HepG2 (cell line): ENCODE data around the gene HNRNPUL2. TPM values are rescaled to one million over a fixed set of nuclear protein-coding genes. Genes with fewer than 3 reads are reported as not detected.

Experiments
- IKZF4 ChIP-seq: sonication (generic); formaldehyde crosslinking; IDR thresholded peaks from 2 replicates; pipeline ENCODE4 v1.5.1; 2020; ENCODE audit warnings: borderline replicate concordance, mild to moderate bottlenecking, low read depth, missing genetic modification reagents; ENCODE audit errors: not compliant biosample characterization
- NFYC ChIP-seq: IDR thresholded peaks from 2 replicates; pipeline ENCODE4 v1.6.1; 2016; ENCODE audit warnings: missing genetic modification reagents, missing compliant biosample characterization
- THYN1 ChIP-seq: sonication (generic); formaldehyde crosslinking; IDR thresholded peaks from 2 replicates; pipeline ENCODE4 v1.8.1; 2023; ENCODE audit warnings: low read depth, mild to moderate bottlenecking, moderate library complexity, missing genetic modification reagents, borderline replicate concordance
- ZBTB42 ChIP-seq: sonication (generic); formaldehyde crosslinking; IDR thresholded peaks from 2 replicates; pipeline ENCODE4 v1.5.0; 2020; ENCODE audit warnings: mild to moderate bottlenecking, missing genetic modification reagents
- ZNF124 ChIP-seq: sonication (generic); formaldehyde crosslinking; IDR thresholded peaks from 2 replicates; pipeline ENCODE4 v1.4.0; 2020; ENCODE audit warnings: missing genetic modification reagents
- ZNF83 ChIP-seq: sonication (generic); formaldehyde crosslinking; IDR thresholded peaks from 2 replicates; pipeline ENCODE4 v1.4.0; 2020; ENCODE audit warnings: missing genetic modification reagents, mild to moderate bottlenecking, borderline replicate concordance
- ZSCAN31 ChIP-seq: sonication (generic); formaldehyde crosslinking; IDR thresholded peaks from 2 replicates; pipeline ENCODE4 v1.5.0; 2020; ENCODE audit warnings: low read depth, mild to moderate bottlenecking, missing genetic modification reagents
- polyA plus RNA-seq, 8 experiments: library from polyadenylated mRNA; depleted of rRNA in 3 of 8; stranded (reverse) in 7 of 8; unstranded in 1 of 8; fragments of >200 nt; fragmentation: Illumina TruSeq in 4 of 8; extraction: Trizol in 4 of 8; gene quantifications; 2 replicates each; pipeline versions ENCODE4 v1.2.1 to v1.2.3, GENCODE V29; 2011 to 2016; ENCODE audit warnings: low read depth in 4 of 8, missing spikeins in 1 of 8, mixed read lengths in 1 of 8; ENCODE audit not compliant: insufficient read depth in 1 of 8
- total RNA-seq, 5 experiments: library from RNA; depleted of rRNA; stranded (reverse); fragments of >200 nt; fragmentation: Illumina TruSeq; extraction: Trizol; gene quantifications; 2 replicates each; pipeline ENCODE4 v1.2.3, GENCODE V29; 2016; ENCODE audit warnings: low read depth in 1 of 5
- TF ChIP-seq, protein P1 (sequence below): IDR thresholded peaks from 2 replicates; pipeline ENCODE4 v1.6.1; 2016
- TF ChIP-seq, protein P2 (sequence below): IDR thresholded peaks from 2 replicates; pipeline ENCODE4 v1.6.1; 2018; ENCODE audit warnings: missing genetic modification reagents
- TF ChIP-seq, protein P3 (sequence below): sonication (generic); formaldehyde crosslinking; IDR thresholded peaks from 2 replicates; pipeline ENCODE4 v1.8.0; 2022; ENCODE audit warnings: missing genetic modification reagents, mild to moderate bottlenecking, moderate library complexity, borderline replicate concordance
- TF ChIP-seq, protein P4 (sequence below): sonication (generic); formaldehyde crosslinking; IDR thresholded peaks from 2 replicates; pipeline ENCODE4 v1.4.0; 2020; ENCODE audit warnings: missing genetic modification reagents
- TF ChIP-seq, protein P5 (sequence below): sonication (generic); formaldehyde crosslinking; IDR thresholded peaks from 2 replicates; pipeline ENCODE4 v1.4.0; 2020; ENCODE audit warnings: missing genetic modification reagents, mild to moderate bottlenecking, borderline replicate concordance
- TF ChIP-seq, protein P6 (sequence below): IDR thresholded peaks from 2 replicates; pipeline ENCODE4 v1.6.1; 2016
- TF ChIP-seq, protein P7 (sequence below): sonication (generic); formaldehyde crosslinking; IDR thresholded peaks from 2 replicates; pipeline ENCODE4 v1.8.1; 2023; ENCODE audit warnings: mild to moderate bottlenecking, moderate library complexity, missing genetic modification reagents
- TF ChIP-seq, protein P8 (sequence below): sonication (generic); formaldehyde crosslinking; IDR thresholded peaks from 2 replicates; pipeline ENCODE4 v1.5.1; 2020; ENCODE audit warnings: missing genetic modification reagents, mild to moderate bottlenecking, borderline replicate concordance

Gene HNRNPUL2
- total and polyA plus RNA-seq, 2 of the 13 experiments (the other 11 are each of a cell fraction or from before 2014, with no cell fraction given): 8.4 to 9.6 TPM

DNA sequence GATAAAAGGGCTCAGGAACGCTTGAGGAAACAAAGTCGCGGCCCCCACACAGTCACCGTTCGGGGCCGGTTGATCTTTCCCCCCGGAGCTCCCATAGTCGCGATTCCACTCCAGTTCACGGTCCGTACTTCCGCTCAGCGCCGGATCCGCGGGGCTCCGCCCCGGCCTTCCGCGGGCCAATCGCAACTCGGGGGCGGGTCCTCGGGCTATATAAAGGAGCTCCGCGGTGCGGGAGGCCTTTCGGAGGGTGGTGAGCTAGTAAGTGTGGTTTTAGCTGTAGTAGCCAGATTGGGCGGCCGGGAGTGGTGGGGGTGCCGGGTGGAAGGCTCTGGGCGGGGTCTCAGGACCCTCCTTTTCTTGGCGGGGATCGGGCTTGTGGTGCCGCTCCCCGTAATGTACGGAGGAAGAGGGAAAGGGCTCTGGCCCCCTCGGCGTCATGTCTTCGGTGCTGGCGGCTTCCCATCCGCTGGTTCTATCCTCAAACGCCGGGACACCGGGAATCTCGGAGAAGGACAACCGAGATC, 62.1 kb downstream of the HNRNPUL2 start, which contains the start of the genes C11orf98 and CSKMT (continued):
- TF ChIP-seq, protein P1, sequence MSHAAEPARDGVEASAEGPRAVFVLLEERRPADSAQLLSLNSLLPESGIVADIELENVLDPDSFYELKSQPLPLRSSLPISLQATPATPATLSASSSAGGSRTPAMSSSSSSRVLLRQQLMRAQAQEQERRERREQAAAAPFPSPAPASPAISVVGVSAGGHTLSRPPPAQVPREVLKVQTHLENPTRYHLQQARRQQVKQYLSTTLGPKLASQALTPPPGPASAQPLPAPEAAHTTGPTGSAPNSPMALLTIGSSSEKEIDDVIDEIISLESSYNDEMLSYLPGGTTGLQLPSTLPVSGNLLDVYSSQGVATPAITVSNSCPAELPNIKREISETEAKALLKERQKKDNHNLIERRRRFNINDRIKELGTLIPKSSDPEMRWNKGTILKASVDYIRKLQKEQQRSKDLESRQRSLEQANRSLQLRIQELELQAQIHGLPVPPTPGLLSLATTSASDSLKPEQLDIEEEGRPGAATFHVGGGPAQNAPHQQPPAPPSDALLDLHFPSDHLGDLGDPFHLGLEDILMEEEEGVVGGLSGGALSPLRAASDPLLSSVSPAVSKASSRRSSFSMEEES: 0 out of 2 replicates have a peak, but pooled peaks have one; percentile 16
- TF ChIP-seq, protein P2, sequence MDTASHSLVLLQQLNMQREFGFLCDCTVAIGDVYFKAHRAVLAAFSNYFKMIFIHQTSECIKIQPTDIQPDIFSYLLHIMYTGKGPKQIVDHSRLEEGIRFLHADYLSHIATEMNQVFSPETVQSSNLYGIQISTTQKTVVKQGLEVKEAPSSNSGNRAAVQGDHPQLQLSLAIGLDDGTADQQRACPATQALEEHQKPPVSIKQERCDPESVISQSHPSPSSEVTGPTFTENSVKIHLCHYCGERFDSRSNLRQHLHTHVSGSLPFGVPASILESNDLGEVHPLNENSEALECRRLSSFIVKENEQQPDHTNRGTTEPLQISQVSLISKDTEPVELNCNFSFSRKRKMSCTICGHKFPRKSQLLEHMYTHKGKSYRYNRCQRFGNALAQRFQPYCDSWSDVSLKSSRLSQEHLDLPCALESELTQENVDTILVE (CRISPR knock-in tag): peak; percentile 74; the same call in 1 of the 2 replicates
- TF ChIP-seq IKZF4 (no peak), NFYC (peak; percentile 79), ZNF83 (CRISPR knock-in tag) (no peak; the same call in 1 of the 2 replicates), ZNF124 (no peak), THYN1 (CRISPR knock-in tag) (no peak), ZBTB42 (CRISPR knock-in tag) (peak; percentile 76; the same call in 1 of the 2 replicates), ZSCAN31 (CRISPR knock-in tag) (0 out of 2 replicates have a peak, but pooled peaks have one; percentile 69)
- TF ChIP-seq, protein P3, sequence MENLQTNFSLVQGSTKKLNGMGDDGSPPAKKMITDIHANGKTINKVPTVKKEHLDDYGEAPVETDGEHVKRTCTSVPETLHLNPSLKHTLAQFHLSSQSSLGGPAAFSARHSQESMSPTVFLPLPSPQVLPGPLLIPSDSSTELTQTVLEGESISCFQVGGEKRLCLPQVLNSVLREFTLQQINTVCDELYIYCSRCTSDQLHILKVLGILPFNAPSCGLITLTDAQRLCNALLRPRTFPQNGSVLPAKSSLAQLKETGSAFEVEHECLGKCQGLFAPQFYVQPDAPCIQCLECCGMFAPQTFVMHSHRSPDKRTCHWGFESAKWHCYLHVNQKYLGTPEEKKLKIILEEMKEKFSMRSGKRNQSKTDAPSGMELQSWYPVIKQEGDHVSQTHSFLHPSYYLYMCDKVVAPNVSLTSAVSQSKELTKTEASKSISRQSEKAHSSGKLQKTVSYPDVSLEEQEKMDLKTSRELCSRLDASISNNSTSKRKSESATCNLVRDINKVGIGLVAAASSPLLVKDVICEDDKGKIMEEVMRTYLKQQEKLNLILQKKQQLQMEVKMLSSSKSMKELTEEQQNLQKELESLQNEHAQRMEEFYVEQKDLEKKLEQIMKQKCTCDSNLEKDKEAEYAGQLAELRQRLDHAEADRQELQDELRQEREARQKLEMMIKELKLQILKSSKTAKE (CRISPR knock-in tag): no peak
- TF ChIP-seq, protein P4, sequence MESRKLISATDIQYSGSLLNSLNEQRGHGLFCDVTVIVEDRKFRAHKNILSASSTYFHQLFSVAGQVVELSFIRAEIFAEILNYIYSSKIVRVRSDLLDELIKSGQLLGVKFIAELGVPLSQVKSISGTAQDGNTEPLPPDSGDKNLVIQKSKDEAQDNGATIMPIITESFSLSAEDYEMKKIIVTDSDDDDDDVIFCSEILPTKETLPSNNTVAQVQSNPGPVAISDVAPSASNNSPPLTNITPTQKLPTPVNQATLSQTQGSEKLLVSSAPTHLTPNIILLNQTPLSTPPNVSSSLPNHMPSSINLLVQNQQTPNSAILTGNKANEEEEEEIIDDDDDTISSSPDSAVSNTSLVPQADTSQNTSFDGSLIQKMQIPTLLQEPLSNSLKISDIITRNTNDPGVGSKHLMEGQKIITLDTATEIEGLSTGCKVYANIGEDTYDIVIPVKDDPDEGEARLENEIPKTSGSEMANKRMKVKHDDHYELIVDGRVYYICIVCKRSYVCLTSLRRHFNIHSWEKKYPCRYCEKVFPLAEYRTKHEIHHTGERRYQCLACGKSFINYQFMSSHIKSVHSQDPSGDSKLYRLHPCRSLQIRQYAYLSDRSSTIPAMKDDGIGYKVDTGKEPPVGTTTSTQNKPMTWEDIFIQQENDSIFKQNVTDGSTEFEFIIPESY: no peak
- TF ChIP-seq, protein P5, sequence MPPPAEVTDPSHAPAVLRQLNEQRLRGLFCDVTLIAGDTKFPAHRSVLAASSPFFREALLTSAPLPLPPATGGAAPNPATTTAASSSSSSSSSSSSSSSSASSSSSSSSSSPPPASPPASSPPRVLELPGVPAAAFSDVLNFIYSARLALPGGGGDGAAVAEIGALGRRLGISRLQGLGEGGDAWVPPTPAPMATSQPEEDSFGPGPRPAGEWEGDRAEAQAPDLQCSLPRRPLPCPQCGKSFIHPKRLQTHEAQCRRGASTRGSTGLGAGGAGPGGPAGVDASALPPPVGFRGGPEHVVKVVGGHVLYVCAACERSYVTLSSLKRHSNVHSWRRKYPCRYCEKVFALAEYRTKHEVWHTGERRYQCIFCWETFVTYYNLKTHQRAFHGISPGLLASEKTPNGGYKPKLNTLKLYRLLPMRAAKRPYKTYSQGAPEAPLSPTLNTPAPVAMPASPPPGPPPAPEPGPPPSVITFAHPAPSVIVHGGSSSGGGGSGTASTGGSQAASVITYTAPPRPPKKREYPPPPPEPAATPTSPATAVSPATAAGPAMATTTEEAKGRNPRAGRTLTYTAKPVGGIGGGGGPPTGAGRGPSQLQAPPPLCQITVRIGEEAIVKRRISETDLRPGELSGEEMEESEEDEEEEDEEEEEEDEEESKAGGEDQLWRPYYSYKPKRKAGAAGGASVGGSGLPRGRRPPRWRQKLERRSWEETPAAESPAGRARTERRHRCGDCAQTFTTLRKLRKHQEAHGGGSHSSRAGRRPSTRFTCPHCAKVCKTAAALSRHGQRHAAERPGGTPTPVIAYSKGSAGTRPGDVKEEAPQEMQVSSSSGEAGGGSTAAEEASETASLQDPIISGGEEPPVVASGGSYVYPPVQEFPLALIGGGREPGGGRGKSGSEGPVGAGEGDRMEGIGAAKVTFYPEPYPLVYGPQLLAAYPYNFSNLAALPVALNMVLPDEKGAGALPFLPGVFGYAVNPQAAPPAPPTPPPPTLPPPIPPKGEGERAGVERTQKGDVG (CRISPR knock-in tag): no peak
- TF ChIP-seq, protein P6, sequence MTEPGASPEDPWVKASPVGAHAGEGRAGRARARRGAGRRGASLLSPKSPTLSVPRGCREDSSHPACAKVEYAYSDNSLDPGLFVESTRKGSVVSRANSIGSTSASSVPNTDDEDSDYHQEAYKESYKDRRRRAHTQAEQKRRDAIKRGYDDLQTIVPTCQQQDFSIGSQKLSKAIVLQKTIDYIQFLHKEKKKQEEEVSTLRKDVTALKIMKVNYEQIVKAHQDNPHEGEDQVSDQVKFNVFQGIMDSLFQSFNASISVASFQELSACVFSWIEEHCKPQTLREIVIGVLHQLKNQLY (CRISPR knock-in tag): peak; percentile 37; the same call in 1 of the 2 replicates
- TF ChIP-seq, protein P7, sequence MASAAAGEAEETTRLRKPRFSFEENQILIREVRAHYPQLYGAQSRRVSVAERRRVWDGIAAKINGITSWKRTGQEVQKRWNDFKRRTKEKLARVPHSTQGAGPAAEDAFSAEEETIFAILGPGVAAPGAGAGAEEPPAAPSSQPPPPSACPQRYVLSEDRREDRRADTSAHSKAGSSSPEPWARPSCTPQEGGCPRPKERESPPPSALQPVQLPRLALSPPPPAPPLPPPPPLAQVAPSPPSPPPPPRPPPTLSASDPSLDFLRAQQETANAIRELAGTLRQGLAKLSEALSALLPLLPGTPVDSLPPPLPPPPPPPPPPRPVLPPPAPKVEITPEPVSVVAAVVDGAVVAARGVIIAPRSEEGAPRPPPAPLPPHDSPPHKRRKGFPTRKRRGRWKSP (CRISPR knock-in tag): no peak
- TF ChIP-seq, protein P8, sequence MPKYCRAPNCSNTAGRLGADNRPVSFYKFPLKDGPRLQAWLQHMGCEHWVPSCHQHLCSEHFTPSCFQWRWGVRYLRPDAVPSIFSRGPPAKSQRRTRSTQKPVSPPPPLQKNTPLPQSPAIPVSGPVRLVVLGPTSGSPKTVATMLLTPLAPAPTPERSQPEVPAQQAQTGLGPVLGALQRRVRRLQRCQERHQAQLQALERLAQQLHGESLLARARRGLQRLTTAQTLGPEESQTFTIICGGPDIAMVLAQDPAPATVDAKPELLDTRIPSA (CRISPR knock-in tag): no peak
